Thymus (tissue), 11 donors: Measurements from ENCODE around the gene TTLL10. TPM values are rescaled to one million over a fixed set of nuclear protein-coding genes. Genes with fewer than 3 reads are reported as not detected.

Experiments
- DNase-seq, 9 donors: peaks; one replicate each; pipeline ENCODE4 v3.0.0-alpha.2; 2013; ENCODE audit warnings: low spot score in 9 of 9, low read depth in 6 of 9, missing footprints in 1 of 9
- H3K27ac ChIP-seq, 2 donors: one replicate each; pipeline ENCODE4 v1.5.1; 2013; ENCODE audit warnings: control low read depth in 1 of 2, low read depth in 1 of 2, low read length in 1 of 2, mild to moderate bottlenecking in 1 of 2, moderate library complexity in 1 of 2
- H3K27me3 ChIP-seq, 2 donors: one replicate each; pipeline ENCODE4 v1.5.1; 2013; ENCODE audit warnings: low read length in 1 of 2; ENCODE audit not compliant: control insufficient read depth in 2 of 2, insufficient read depth in 1 of 2
- H3K36me3 ChIP-seq, 2 donors: one replicate each; pipeline ENCODE4 v1.5.1; 2013; ENCODE audit warnings: low read length in 1 of 2, mild to moderate bottlenecking in 1 of 2, moderate library complexity in 1 of 2; ENCODE audit not compliant: control insufficient read depth in 2 of 2, insufficient read depth in 2 of 2
- H3K4me1 ChIP-seq, 2 donors: one replicate each; pipeline ENCODE4 v1.5.1; 2013; ENCODE audit warnings: low read length in 2 of 2; ENCODE audit not compliant: control insufficient read depth in 2 of 2, insufficient read depth in 2 of 2
- H3K4me3 ChIP-seq, 2 donors: one replicate each; pipeline ENCODE4 v1.5.1; 2013; ENCODE audit warnings: low read length in 2 of 2, control low read depth in 1 of 2, mild to moderate bottlenecking in 1 of 2
- H3K9me3 ChIP-seq, 2 donors: one replicate each; pipeline ENCODE4 v1.5.1; 2013; ENCODE audit warnings: low read length in 1 of 2, mild to moderate bottlenecking in 1 of 2; ENCODE audit not compliant: control insufficient read depth in 2 of 2, insufficient read depth in 1 of 2
- WGBS: extraction: QIAGEN DNeasy Blood & Tissue Kit; methylation state at CpG from one replicate; pipeline ENCODE4 v1.1.7; 2013; 5-methylcytosine and 5-hydroxymethylcytosine counted together
- polyA plus RNA-seq: library from polyadenylated mRNA; stranded (reverse); fragments of 200-250 nt; gene quantifications from one replicate; pipeline ENCODE4 v1.2.3, GENCODE V29; 2013
- total RNA-seq: library from RNA; stranded (reverse); fragments of 120-200 nt; gene quantifications from one replicate; pipeline ENCODE4 v1.2.4, GENCODE V29; 2013
- donor health status: healthy.

The TTLL10 gene
- total and polyA plus RNA-seq, 2 donors, result 0.14 to 0.27 TPM

- no peaks in the 10 kb centered on the region for H3K9me3 ChIP-seq
- H3K36me3 ChIP-seq, result no peaks in the 10 kb centered on the region
- H3K4me1 ChIP-seq, result peaks cover 5 to 26% of the 10 kb centered on the region in 2 donors
- no peak within 1 kb of the TSS for H3K27ac ChIP-seq
- DNase-seq, result no peak
- peak within 1 kb of the TSS in 1 of 2 donors; percentile 0 for H3K4me3 ChIP-seq
- H3K27me3 ChIP-seq, result peaks cover 37 to 83% of the 10 kb centered on the region in 2 donors
- 8% methylated on average over 49 of the region's 49 CpGs for WGBS
These were observed 32.8 kb downstream of the TTLL10 start, which contains the start of gene TNFRSF18 for GRCh38 chr1:1206376-1206965. Gene TNFRSF18 (minus strand): TSS chr1:1206592. CDS start chr1:1206571, 21 bp downstream.

DNA sequence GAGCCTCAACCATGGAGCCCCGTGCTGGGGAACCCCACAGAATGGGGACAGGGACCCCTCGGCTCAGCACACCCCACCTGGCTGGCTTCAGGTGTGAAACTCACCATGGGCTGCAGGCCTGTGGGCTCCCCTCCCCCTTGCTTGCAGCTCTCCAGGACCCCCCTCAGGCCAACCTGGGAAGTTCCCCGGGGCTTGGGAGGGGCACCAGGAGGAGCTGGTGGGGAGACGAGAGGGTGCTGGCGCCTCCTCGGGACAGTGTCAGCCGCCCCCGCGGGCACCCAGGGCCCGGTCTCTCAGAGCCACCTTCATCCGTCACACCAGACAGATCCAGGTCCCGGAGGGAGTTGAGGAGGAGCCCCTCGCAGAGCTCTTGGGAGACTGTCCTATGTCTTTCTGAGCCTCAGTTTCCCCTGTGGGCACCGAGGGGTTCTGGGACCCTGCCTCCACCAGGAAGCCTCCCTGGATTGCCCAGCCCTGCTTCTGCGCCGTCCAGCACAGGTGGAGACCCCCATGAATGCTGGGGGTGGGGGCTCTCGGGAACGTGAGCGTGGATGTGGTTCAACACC, 33.4 kb downstream of the TTLL10 start:
- H3K9me3 ChIP-seq, result no peaks in the 10 kb centered on the region
- H3K27me3 ChIP-seq, result peaks cover 39 to 83% of the 10 kb centered on the region in 2 donors
- WGBS, result 69% methylated on average over 19 of the region's 19 CpGs
- no peak for DNase-seq
- H3K27ac ChIP-seq, result no peak overlapping the region
- peaks cover 5 to 30% of the 10 kb centered on the region in 2 donors for H3K4me1 ChIP-seq
- H3K4me3 ChIP-seq, result no peak overlapping the region
- H3K36me3 ChIP-seq, result no peaks in the 10 kb centered on the region

DNA sequence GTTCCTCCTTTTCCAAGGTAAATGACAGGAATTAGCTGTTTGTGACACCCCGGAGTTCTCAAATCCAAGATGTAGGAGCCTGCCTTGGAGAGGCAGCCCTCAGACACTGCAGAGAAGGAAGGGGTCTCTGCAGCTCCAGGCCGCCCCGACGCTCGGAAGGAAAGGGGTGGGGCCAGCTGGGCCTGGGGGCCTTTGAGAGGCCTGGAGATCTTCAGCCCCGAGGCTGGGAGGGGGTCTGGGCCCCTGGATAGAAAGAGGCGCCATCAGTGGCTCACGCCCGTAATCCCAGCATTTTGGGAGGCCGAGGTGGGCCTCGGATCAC, 33.9 kb downstream of the TTLL10 start:
- Histone ChIP-seq H3K27me3 (peaks cover 39 to 85% of the 10 kb centered on the region in 2 donors), H3K27ac (no peak overlapping the region), H3K9me3 (no peaks in the 10 kb centered on the region), H3K4me1 (peaks cover 5 to 31% of the 10 kb centered on the region in 2 donors), H3K36me3 (no peaks in the 10 kb centered on the region), H3K4me3 (no peak overlapping the region)
- 68% methylated on average over 11 of the region's 11 CpGs for WGBS
- no peak for DNase-seq

- WGBS, result 7% methylated on average over 38 of the region's 38 CpGs
- peaks cover 34 to 87% of the 10 kb centered on the region in 2 donors for H3K27me3 ChIP-seq
- no peaks in the 10 kb centered on the region for H3K36me3 ChIP-seq
- H3K4me1 ChIP-seq, result peaks cover 17 to 44% of the 10 kb centered on the region in 2 donors
- H3K27ac ChIP-seq, result no peak overlapping the region
- H3K4me3 ChIP-seq, result no peak overlapping the region
- no peaks in the 10 kb centered on the region for H3K9me3 ChIP-seq
- peak in 1 of 9 donors; percentile 51 for DNase-seq
These were observed 35.2 kb downstream of the TTLL10 start for GRCh38 chr1:1208713-1209433.

GRCh38 chr1:1210726-1211540, 37.3 kb downstream of the TTLL10 start:
- H3K9me3 ChIP-seq, result no peaks in the 10 kb centered on the region
- H3K27ac ChIP-seq, result no peak overlapping the region
- peaks cover 0 to 4% of the 10 kb centered on the region in 2 donors for H3K36me3 ChIP-seq
- peaks cover 22 to 65% of the 10 kb centered on the region in 2 donors for H3K4me1 ChIP-seq
- peaks cover 24 to 74% of the 10 kb centered on the region in 2 donors for H3K27me3 ChIP-seq
- 96% methylated on average over 31 of the region's 31 CpGs for WGBS
- DNase-seq, result no peak
- no peak overlapping the region for H3K4me3 ChIP-seq

DNA sequence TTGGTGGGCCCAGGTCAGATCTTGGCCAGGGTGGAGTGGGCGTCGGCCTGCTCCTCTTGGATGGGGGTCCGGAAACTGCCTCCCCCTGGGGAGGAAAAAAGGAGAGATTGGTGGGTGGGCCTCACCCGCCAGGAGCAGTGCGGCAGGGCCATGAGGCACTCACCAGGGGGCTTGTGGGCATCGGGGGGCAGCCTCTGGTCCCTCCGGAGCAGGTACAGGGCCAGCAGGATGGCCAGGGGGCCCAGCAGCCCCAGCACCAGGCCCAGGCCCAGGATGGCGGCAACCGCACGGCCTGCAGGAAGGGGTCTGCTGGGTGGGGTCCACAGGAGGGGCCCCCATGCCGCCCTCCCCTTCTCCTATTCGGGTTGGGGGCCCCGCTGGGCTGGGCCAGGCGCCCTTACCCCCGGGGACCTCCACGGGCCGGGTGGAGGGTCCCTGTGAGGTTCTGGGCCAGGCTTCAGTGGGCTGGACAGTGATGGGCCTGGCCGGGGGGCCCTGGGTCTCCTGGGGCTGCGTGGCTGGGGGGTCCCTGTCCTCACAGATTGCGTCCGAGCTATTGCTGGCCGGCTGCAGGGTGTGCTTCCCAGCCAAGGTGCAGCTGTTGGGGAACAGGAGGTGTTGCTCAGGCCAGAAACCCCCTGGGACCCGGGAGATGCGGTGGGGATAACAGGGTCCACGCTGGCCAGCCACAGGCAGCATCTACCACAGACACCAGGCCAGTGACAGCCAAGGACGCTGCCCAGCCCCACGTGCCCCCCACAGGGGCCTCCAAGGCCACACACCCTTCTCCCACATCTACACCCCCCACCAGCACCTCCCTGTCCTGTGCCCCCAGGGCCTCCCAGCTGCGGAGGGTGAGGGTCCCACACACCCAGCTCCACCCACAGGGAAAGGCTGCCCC, 38.1 kb downstream of the TTLL10 start:
- 90% methylated on average over 28 of the region's 28 CpGs for WGBS
- DNase-seq, result no peak
- peaks cover 22 to 69% of the 10 kb centered on the region in 2 donors for H3K4me1 ChIP-seq
- peaks cover 15 to 66% of the 10 kb centered on the region in 2 donors for H3K27me3 ChIP-seq
- H3K9me3 ChIP-seq, result no peaks in the 10 kb centered on the region
- no peak overlapping the region for H3K4me3 ChIP-seq
- H3K36me3 ChIP-seq, result peaks cover 5 to 10% of the 10 kb centered on the region in 2 donors
- H3K27ac ChIP-seq, result no peak overlapping the region

- Histone ChIP-seq H3K27me3 (peaks cover 8 to 58% of the 10 kb centered on the region in 2 donors), H3K4me1 (peaks cover 22 to 69% of the 10 kb centered on the region in 2 donors), H3K36me3 (peaks cover 16 to 17% of the 10 kb centered on the region in 2 donors), H3K9me3 (peaks cover 0 to 4% of the 10 kb centered on the region in 2 donors), H3K4me3 (peak overlapping the region; percentile 20), H3K27ac (peak overlapping the region in 1 of 2 donors; percentile 33)
- peak in 1 of 9 donors; percentile 34 for DNase-seq
- WGBS, result 4% methylated on average over 24 of the region's 24 CpGs
These were observed 39.2 kb downstream of the TTLL10 start for GRCh38 chr1:1212780-1213344.
